ENCODE measurements around the gene ARMC5. TPM values are rescaled to one million over a fixed set of nuclear protein-coding genes. Genes with fewer than 3 reads are reported as not detected.

Gene ARMC5
- total RNA-seq, 4 donors from 2014 or later = 2.5 to 7.7 (median 4.4) TPM

GRCh38 chr16:31472709-31473203, 13.5 kb downstream of the ARMC5 start:
- TF ChIP-seq CTCF (IDR thresholded peaks at IDR 0.05; ENCODE audit: low read depth) = no peak

GRCh38 chr16:31473264-31473984, 14.1 kb downstream of the ARMC5 start:
- TF ChIP-seq CTCF (IDR thresholded peaks at IDR 0.05; ENCODE audit: low read depth) = no peak

GRCh38 chr16:31474173-31474714, 14.9 kb downstream of the ARMC5 start:
- no peak for TF ChIP-seq CTCF (IDR thresholded peaks at IDR 0.05; ENCODE audit: low read depth)

GRCh38 chr16:31474773-31475738, 15.8 kb downstream of the ARMC5 start:
- no peak for TF ChIP-seq CTCF (IDR thresholded peaks at IDR 0.05; ENCODE audit: low read depth)

GRCh38 chr16:31475946-31476302, 16.6 kb downstream of the ARMC5 start:
- TF ChIP-seq CTCF (IDR thresholded peaks at IDR 0.05; ENCODE audit: low read depth) = no peak

- TF ChIP-seq CTCF (IDR thresholded peaks at IDR 0.05; ENCODE audit: low read depth) = no peak
These were observed 17.3 kb downstream of the ARMC5 start for GRCh38 chr16:31476303-31477219.
